Stimulated activated CD8-positive, alpha-beta memory T cell treated with anti-CD3 and anti-CD28 coated beads, Interleukin-4, amount 100 ng/mL, for 4 hours (primary cell): ENCODE results near the gene TMEM178B.

Experiments
- DNase-seq, 2 donors: peaks; one replicate each; pipeline ENCODE4 v3.0.0-alpha.2; 2020; ENCODE audit warnings: low read depth in 2 of 2, low spot score in 1 of 2

Gene TMEM178B

GRCh38 chr7:141349338-141349737 lies 275.5 kb downstream of the TMEM178B start:
- no peak for DNase-seq

- DNase-seq: no peak
Observed at GRCh38 chr7:141349804-141350203, 275.9 kb downstream of the TMEM178B start.

- DNase-seq: no peak
Observed at GRCh38 chr7:141351175-141351574, 277.3 kb downstream of the TMEM178B start.

- no peak for DNase-seq
Observed at GRCh38 chr7:141352955-141353354, 279.1 kb downstream of the TMEM178B start.

GRCh38 chr7:141354251-141354650 lies 280.4 kb downstream of the TMEM178B start:
- no peak for DNase-seq

- DNase-seq: no peak
Observed at GRCh38 chr7:141355032-141355431, 281.2 kb downstream of the TMEM178B start.

GRCh38 chr7:141356161-141356560 lies 282.3 kb downstream of the TMEM178B start:
- no peak for DNase-seq

GRCh38 chr7:141358386-141358785 lies 284.5 kb downstream of the TMEM178B start:
- no peak for DNase-seq

GRCh38 chr7:141359262-141359661 lies 285.4 kb downstream of the TMEM178B start:
- DNase-seq: no peak

GRCh38 chr7:141359740-141360415 lies 286.0 kb downstream of the TMEM178B start:
- DNase-seq: no peak

GRCh38 chr7:141360416-141360760 lies 286.5 kb downstream of the TMEM178B start:
- no peak for DNase-seq

- DNase-seq: no peak
Observed at GRCh38 chr7:141360803-141361202, 286.9 kb downstream of the TMEM178B start.

- no peak for DNase-seq
Observed at GRCh38 chr7:141361479-141361878, 287.6 kb downstream of the TMEM178B start.

- DNase-seq: no peak
Observed at GRCh38 chr7:141361960-141362359, 288.1 kb downstream of the TMEM178B start.

GRCh38 chr7:141362580-141363435 lies 288.9 kb downstream of the TMEM178B start:
- no peak for DNase-seq

GRCh38 chr7:141363748-141364147 lies 289.9 kb downstream of the TMEM178B start:
- DNase-seq: no peak

- DNase-seq: no peak
Observed at GRCh38 chr7:141366091-141366621, 292.3 kb downstream of the TMEM178B start.

GRCh38 chr7:141369422-141369821 lies 295.6 kb downstream of the TMEM178B start:
- DNase-seq: no peak

GRCh38 chr7:141370178-141370577 lies 296.3 kb downstream of the TMEM178B start:
- no peak for DNase-seq

GRCh38 chr7:141370650-141371049 lies 296.8 kb downstream of the TMEM178B start:
- DNase-seq: no peak

GRCh38 chr7:141374425-141374824 lies 300.6 kb downstream of the TMEM178B start:
- no peak for DNase-seq

GRCh38 chr7:141375442-141375841 lies 301.6 kb downstream of the TMEM178B start:
- no peak for DNase-seq
